ENCODE results near the gene TMUB1.

DNA sequence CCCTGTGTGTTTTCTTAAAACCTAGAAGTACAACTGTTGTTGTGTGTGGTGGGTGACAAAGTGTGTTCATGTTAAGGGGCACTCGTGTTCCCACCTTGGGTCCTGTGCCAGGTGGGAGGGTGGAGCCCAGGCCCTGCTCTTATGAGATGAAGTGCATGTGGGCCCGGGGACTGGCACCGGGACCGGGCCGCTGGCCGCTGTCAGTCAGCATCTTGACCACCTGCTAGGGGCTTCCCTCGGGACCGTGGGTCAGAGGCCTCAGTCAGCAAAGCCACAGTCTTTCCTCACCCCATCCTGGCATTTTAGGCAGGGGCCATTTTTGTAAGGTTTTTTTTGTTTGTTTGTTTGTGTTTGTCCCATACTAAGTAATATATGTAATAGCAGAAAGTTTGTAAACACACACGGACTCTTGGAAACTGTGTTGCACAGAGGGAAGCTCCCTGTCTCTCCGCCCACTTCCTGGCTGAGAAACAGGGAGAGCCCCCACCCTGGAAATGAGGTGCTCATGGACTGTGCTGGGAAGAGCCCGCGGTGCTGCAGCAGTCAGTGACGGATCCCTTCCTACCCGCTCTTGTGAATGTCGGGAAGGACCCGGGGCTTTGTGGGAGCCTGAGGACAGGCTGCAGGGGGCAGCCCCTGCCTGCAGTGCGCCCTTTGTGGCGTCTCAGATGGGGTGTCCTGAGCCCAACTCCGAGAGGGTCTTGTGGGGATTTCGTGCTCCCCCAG lies 16.4 kb upstream of the TMUB1 start:
- TF ChIP-seq, protein P1, sequence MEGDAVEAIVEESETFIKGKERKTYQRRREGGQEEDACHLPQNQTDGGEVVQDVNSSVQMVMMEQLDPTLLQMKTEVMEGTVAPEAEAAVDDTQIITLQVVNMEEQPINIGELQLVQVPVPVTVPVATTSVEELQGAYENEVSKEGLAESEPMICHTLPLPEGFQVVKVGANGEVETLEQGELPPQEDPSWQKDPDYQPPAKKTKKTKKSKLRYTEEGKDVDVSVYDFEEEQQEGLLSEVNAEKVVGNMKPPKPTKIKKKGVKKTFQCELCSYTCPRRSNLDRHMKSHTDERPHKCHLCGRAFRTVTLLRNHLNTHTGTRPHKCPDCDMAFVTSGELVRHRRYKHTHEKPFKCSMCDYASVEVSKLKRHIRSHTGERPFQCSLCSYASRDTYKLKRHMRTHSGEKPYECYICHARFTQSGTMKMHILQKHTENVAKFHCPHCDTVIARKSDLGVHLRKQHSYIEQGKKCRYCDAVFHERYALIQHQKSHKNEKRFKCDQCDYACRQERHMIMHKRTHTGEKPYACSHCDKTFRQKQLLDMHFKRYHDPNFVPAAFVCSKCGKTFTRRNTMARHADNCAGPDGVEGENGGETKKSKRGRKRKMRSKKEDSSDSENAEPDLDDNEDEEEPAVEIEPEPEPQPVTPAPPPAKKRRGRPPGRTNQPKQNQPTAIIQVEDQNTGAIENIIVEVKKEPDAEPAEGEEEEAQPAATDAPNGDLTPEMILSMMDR (IDR thresholded peaks at IDR 0.05; ENCODE audit: low read length), result no peak
- TF ChIP-seq EZH2phosphoT487 (IDR thresholded peaks at IDR 0.05; ENCODE audit: low read length), result no peak

All from MM.1S (cell line).